Subcutaneous abdominal adipose tissue (tissue), 5 donors: Measurements from ENCODE around the gene ZC3HAV1.
"Not testable (repeated sequence)": the region's sequence is repeated elsewhere in the genome, so short reads cannot be mapped to it uniquely, and the experiment has no call there.

ENCODE experiments used
- H3K27ac ChIP-seq: one replicate; pipeline ENCODE4 v1.7.0; 2013; ENCODE audit warnings: low read depth, mild to moderate bottlenecking, inconsistent platforms, low read length, moderate library complexity
- H3K27me3 ChIP-seq, 5 donors: one replicate each; pipeline ENCODE4 v1.7.0; 2013; ENCODE audit warnings: low read length in 5 of 5, inconsistent platforms in 1 of 5; ENCODE audit not compliant: control insufficient read depth in 5 of 5, insufficient read depth in 4 of 5
- H3K36me3 ChIP-seq, 5 donors: one replicate each; pipeline ENCODE4 v1.7.0; 2013; ENCODE audit warnings: low read length in 5 of 5; ENCODE audit not compliant: control insufficient read depth in 5 of 5, insufficient read depth in 5 of 5
- H3K4me1 ChIP-seq, 5 donors: one replicate each; pipeline ENCODE4 v1.7.0; 2013; ENCODE audit warnings: low read length in 5 of 5, mild to moderate bottlenecking in 3 of 5, moderate library complexity in 1 of 5; ENCODE audit not compliant: control insufficient read depth in 5 of 5, insufficient read depth in 5 of 5
- H3K4me3 ChIP-seq, 5 donors: one replicate each; pipeline ENCODE4 v1.7.0; 2013; ENCODE audit warnings: low read length in 5 of 5, low read depth in 1 of 5
- H3K9ac ChIP-seq, 5 donors: one replicate each; pipeline ENCODE4 v1.7.0; 2013; ENCODE audit warnings: low read length in 5 of 5, mild to moderate bottlenecking in 4 of 5, moderate library complexity in 3 of 5
- H3K9me3 ChIP-seq, 5 donors: one replicate each; pipeline ENCODE4 v1.7.0; 2013; ENCODE audit warnings: low read length in 5 of 5; ENCODE audit not compliant: control insufficient read depth in 5 of 5
- donor health status: healthy.
- donor health status: healthy.
- donor health status: healthy.
- donor health status: healthy.
- donor health status: healthy.

The ZC3HAV1 gene

GRCh38 chr7:139112741-139113250, 3.3 kb upstream of the ZC3HAV1 start:
- Histone ChIP-seq H3K4me1 (peaks cover 3 to 20% (median 14%) of the 10 kb centered on the region in 5 donors), H3K27me3 (peaks cover 0 to 5% (median 3%) of the 10 kb centered on the region in 5 donors), H3K27ac (no peak overlapping the region), H3K36me3 (no peaks in the 10 kb centered on the region), H3K4me3 (no peak overlapping the region), H3K9ac (no peak overlapping the region), H3K9me3 (no peaks in the 10 kb centered on the region)

GRCh38 chr7:139112316-139112715, 2.8 kb upstream of the ZC3HAV1 start:
- H3K4me1 ChIP-seq: peaks cover 3 to 25% (median 18%) of the 10 kb centered on the region in 5 donors
- H3K4me3 ChIP-seq: no peak overlapping the region
- H3K9me3 ChIP-seq: no peaks in the 10 kb centered on the region
- H3K36me3 ChIP-seq: no peaks in the 10 kb centered on the region
- H3K27me3 ChIP-seq: peaks cover 0 to 2% (median 0%) of the 10 kb centered on the region in 5 donors
- no peak overlapping the region for H3K9ac ChIP-seq
- H3K27ac ChIP-seq: no peak overlapping the region

DNA sequence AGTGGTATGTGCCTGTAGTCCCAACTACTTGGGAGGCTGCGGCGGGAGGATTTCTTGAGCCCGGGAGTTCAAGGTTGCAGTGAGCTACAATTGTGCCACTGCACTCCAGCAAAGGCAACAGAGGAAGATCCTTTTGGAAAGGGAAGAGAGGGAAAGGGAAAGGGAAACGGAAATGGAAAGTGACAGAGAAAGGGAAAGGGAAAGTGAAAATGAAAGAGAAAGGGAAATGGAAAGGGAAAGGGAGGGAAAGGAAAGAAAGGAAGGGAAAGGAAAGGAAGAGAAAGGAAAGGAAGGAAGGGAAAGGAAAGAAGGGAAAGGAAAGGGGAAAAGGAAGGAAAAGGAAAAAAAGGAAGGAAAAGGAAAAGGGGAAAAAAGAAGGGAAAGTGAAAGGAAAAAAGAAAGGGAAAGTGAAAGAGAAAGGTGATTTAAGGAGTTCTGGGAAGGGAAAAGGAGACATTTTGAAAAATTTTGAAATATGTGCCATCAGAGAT, 2.3 kb upstream of the ZC3HAV1 start:
- Histone ChIP-seq H3K27me3 (no peaks in the 10 kb centered on the region), H3K4me1 (peaks cover 3 to 28% (median 22%) of the 10 kb centered on the region in 5 donors), H3K9me3 (no peaks in the 10 kb centered on the region), H3K27ac (no peak overlapping the region), H3K4me3 (no peak overlapping the region), H3K36me3 (no peaks in the 10 kb centered on the region), H3K9ac (no peak overlapping the region)

- no peak overlapping the region for H3K4me3 ChIP-seq
- no peaks in the 10 kb centered on the region for H3K9me3 ChIP-seq
- no peak overlapping the region for H3K27ac ChIP-seq
- no peaks in the 10 kb centered on the region for H3K27me3 ChIP-seq
- H3K9ac ChIP-seq: no peak overlapping the region
- peaks cover 3 to 31% (median 26%) of the 10 kb centered on the region in 5 donors for H3K4me1 ChIP-seq
- H3K36me3 ChIP-seq: no peaks in the 10 kb centered on the region
Measured at GRCh38 chr7:139111147-139111546, 1.6 kb upstream of the ZC3HAV1 start.

GRCh38 chr7:139109983-139110411, 477 bp upstream of the ZC3HAV1 start:
- Histone ChIP-seq H3K4me3 (peak overlapping the region; percentile 81 to 100 (median 99)), H3K27ac (peak overlapping the region; percentile 92), H3K9me3 (no peaks in the 10 kb centered on the region), H3K36me3 (no peaks in the 10 kb centered on the region), H3K9ac (peak overlapping the region; percentile 89 to 95 (median 90)), H3K27me3 (no peaks in the 10 kb centered on the region), H3K4me1 (peaks cover 3 to 36% (median 28%) of the 10 kb centered on the region in 5 donors)

DNA sequence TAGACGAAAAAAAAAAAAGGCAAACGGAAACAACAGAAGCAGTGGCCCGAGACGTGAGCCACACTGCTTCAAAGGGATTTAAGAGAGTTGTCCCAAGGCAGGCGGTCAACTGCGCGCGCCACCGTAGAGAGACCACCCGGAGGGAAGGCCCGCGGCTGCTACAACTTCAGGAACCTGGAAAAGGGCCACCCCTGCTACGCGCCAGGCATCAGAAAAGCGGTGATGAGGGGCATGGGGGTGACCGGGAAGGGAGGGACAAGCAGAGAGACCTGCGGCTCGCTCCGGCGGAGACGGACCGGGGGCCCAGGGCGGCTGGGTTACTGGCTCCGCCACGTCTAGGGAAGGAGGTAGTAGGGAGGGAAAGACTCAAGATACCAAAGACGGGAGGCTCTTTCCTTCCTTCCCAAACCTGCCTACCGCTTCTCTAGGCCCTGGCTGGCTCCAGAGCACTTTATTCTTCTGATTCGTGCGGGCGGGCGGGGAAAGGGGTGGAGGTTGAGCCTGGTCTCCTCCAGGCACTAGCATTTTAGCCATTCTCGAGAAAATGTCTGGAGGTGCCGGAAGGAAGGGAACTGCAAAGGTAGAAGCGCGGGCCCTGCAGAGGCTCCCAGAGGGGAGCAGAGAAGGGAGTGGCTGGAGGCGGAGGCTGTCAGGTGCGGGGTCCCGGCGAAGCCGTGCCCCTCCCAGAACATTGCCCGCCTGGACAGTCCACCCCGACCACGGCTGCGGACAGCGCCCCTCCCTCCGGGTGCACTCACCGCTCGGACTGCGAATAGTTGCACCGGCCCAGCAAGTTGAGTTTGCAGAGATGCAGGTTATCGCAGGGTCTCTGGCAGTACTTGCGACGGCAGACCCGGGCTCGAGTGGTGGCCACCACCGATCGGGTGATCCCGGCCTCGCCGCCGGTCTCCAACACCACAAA, 993 bp downstream of the ZC3HAV1 start:
- peak overlapping the region; percentile 92 for H3K27ac ChIP-seq
- H3K9ac ChIP-seq: peak overlapping the region; percentile 89 to 95 (median 90)
- peaks cover 3 to 43% (median 34%) of the 10 kb centered on the region in 5 donors for H3K4me1 ChIP-seq
- peak overlapping the region; percentile 80 to 100 (median 99) for H3K4me3 ChIP-seq
- H3K9me3 ChIP-seq: no peaks in the 10 kb centered on the region
- no peaks in the 10 kb centered on the region for H3K27me3 ChIP-seq
- no peaks in the 10 kb centered on the region for H3K36me3 ChIP-seq

DNA sequence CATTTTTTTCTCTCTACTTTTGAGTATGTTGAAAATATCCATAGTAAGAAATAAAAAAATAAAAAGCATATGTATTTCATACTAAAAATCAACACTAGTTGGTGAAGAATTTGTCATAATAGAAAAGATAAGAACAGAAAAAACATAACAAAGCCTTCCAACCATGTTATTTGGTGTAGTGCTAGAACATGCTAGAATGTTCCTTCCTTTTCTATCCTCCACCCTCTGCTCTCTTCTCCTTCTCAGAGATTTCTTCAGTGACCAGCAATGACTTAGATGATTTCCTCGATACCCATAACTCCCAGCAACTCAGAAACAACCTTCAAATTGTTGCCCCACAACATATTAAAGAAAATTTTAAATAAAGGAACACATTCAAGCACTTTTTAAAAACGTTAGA, 2.6 kb downstream of the ZC3HAV1 start:
- Histone ChIP-seq H3K9me3 (no peaks in the 10 kb centered on the region), H3K4me1 (peaks cover 3 to 50% (median 41%) of the 10 kb centered on the region in 5 donors), H3K27me3 (no peaks in the 10 kb centered on the region), H3K4me3 (peak overlapping the region in 4 of 5 donors; percentile 15 to 100 (median 97)), H3K27ac (peak overlapping the region; percentile 92), H3K9ac (peak overlapping the region in 3 of 5 donors; percentile 25 to 84 (median 64)), H3K36me3 (no peaks in the 10 kb centered on the region)

DNA sequence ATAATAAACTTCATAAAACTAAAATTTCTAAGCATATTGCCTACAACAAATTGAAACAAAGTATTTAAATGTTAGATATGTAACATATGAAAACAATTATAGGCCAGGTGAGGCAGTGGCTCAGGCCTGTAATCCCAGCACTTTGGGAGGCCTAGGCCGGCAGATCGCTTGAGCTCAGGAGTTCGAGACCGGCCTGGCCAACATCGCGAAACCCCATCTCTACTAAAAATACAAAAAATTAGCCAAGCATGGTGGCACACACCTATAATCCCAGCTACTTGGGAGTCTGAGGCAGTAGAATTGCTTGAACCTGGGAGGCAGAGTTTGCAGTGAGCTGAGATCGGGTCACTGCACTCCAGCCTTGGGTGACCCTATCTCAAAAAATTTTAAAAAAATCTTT, 3.3 kb downstream of the ZC3HAV1 start:
- not testable (repeated sequence) for H3K9me3 ChIP-seq, H3K36me3 ChIP-seq, H3K27me3 ChIP-seq
- Histone ChIP-seq H3K4me3 (peak overlapping the region in 2 of 5 donors; percentile 17 to 100), H3K9ac (peak overlapping the region in 1 of 5 donors; percentile 35), H3K27ac (peak overlapping the region; percentile 92), H3K4me1 (peaks cover 3 to 50% (median 41%) of the 10 kb centered on the region in 5 donors)

- Histone ChIP-seq H3K27me3 (no peaks in the 10 kb centered on the region), H3K9me3 (no peaks in the 10 kb centered on the region), H3K27ac (peak overlapping the region; percentile 92), H3K4me3 (peak overlapping the region in 1 of 5 donors; percentile 1), H3K4me1 (peaks cover 3 to 50% (median 41%) of the 10 kb centered on the region in 5 donors), H3K9ac (no peak overlapping the region), H3K36me3 (no peaks in the 10 kb centered on the region)
Measured at GRCh38 chr7:139105484-139105883, 4.0 kb downstream of the ZC3HAV1 start.

GRCh38 chr7:139104091-139104450, 5.4 kb downstream of the ZC3HAV1 start:
- Histone ChIP-seq H3K27me3 (no peaks in the 10 kb centered on the region), H3K4me3 (peak overlapping the region in 2 of 5 donors; percentile 28 to 37), H3K9ac (no peak overlapping the region), H3K27ac (peak overlapping the region; percentile 13), H3K4me1 (peaks cover 0 to 48% (median 37%) of the 10 kb centered on the region in 5 donors), H3K9me3 (no peaks in the 10 kb centered on the region), H3K36me3 (no peaks in the 10 kb centered on the region)
